Naive thymus-derived CD8-positive, alpha-beta T cell (primary cell): ENCODE measurements around the gene INPP4A. TPM values are rescaled to one million over a fixed set of nuclear protein-coding genes. Genes with fewer than 3 reads are reported as not detected.

Source experiments
- ATAC-seq, 2 donors: fragments of 150-1000 bp; cut with Tn5 transposase in 1 of 2; sonication (Bioruptor Pico), chemical (Tn5 transposase) in 1 of 2; 1 replicate in 1 of 2; 2 replicates in 1 of 2; pipeline ENCODE4 v1.10.0; 2021; ENCODE audit warnings: mild to moderate bottlenecking in 2 of 2, moderate library complexity in 2 of 2
- POLR2A ChIA-PET: fragments of 350-600 bp; sonication (Branson Sonifier 250); formaldehyde crosslinking; loops from one replicate; lab custom pipeline; 2021; ENCODE audit warnings: antibody characterized with exemption; lab: Charles Lee
- DNase-seq, 10 donors: peaks; one replicate each; pipeline versions ENCODE4 v3.0.0 to v3.0.0-alpha.2; 2020 to 2022
- H3K27ac Mint-ChIP-seq, 10 donors: one replicate each; pipeline ENCODE4 v1.8.0; 2020 to 2022; ENCODE audit warnings: mild to moderate bottlenecking in 10 of 10, mixed read lengths in 10 of 10, moderate library complexity in 4 of 10, inconsistent platforms in 1 of 10
- H3K27me3 Mint-ChIP-seq, 5 donors: one replicate each; pipeline ENCODE4 v1.8.0; 2021 to 2022; ENCODE audit warnings: mixed read lengths in 5 of 5
- H3K36me3 Mint-ChIP-seq, 3 donors: one replicate each; pipeline ENCODE4 v1.8.0; 2020 to 2022; ENCODE audit warnings: mixed read lengths in 3 of 3, mild to moderate bottlenecking in 2 of 3, inconsistent platforms in 1 of 3
- H3K4me1 Mint-ChIP-seq, 4 donors: one replicate each; pipeline ENCODE4 v1.8.0; 2021 to 2022; ENCODE audit warnings: mixed read lengths in 4 of 4
- H3K4me3 Mint-ChIP-seq, 10 donors: one replicate each; pipeline ENCODE4 v1.8.0; 2020 to 2022; ENCODE audit warnings: mild to moderate bottlenecking in 10 of 10, mixed read lengths in 10 of 10, moderate library complexity in 6 of 10, inconsistent platforms in 1 of 10
- H3K9me3 Mint-ChIP-seq, 9 donors: one replicate each; pipeline ENCODE4 v1.8.0; 2020 to 2022; ENCODE audit warnings: mixed read lengths in 9 of 9, mild to moderate bottlenecking in 3 of 9, inconsistent platforms in 1 of 9, moderate library complexity in 1 of 9
- polyA plus RNA-seq, 3 donors: library from polyadenylated mRNA; unstranded; fragments of 300-500 nt; fragmentation: Illumina TruSeq; gene quantifications; one replicate each; pipeline ENCODE4 v1.2.3, GENCODE V29; 2021
- total RNA-seq, 8 experiments: library from RNA in 2 of 8; stranded (reverse) in 2 of 8; gene quantifications; one replicate each; pipeline ENCODE4 v1.2.3 and lab custom pipeline; 2021 to 2026

INPP4A gene
- total and polyA plus RNA-seq, 5 experiments from 2014 or later: 37.7 to 141 (median 64.3) TPM

DNA sequence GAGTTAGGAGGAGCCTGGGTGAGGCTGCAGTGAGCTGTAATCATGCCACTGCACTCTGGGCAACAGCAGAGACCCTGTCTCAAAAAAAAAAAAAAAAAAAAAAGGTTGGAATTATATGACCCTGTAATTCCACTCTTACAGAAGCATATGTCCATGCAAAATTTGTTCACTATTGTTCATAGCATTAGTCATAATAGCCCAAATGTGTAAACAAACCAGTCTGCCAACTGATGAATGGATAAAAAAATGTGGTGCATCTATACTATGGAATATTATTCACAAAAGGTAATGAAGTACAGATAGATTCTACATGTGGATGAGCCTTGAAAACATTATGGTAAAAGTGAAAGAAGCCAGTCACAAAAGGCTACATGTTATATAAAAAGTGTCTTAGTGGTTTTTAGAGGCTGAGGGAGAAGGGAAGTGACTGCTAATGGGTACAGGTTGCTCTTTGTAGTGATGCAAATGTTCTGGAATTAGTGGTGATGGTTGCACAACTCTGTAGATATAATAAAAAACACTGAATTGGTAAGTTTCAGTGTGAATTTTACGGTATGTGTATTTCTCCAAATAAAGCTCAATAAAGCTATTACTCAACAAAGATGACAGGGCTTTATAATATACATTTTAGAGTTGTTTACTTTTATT is 154.2 kb downstream of the INPP4A start:
- Mint-ChIP-seq H3K27me3 (no peaks in the 10 kb centered on the region), H3K4me1 (peaks cover 6 to 17% (median 12%) of the 10 kb centered on the region in 4 donors), H3K36me3 (peaks cover 11 to 72% (median 13%) of the 10 kb centered on the region in 3 donors), H3K9me3 (peaks cover 0 to 3% (median 2%) of the 10 kb centered on the region in 9 donors), H3K4me3 (no peak overlapping the region), H3K27ac (peak overlapping the region in 8 of 10 donors; percentile 12 to 78 (median 56))
- ATAC-seq (peak in 1 of 2 donors; percentile 43), DNase-seq (no peak)
- POLR2A ChIA-PET: no interaction called here

DNA sequence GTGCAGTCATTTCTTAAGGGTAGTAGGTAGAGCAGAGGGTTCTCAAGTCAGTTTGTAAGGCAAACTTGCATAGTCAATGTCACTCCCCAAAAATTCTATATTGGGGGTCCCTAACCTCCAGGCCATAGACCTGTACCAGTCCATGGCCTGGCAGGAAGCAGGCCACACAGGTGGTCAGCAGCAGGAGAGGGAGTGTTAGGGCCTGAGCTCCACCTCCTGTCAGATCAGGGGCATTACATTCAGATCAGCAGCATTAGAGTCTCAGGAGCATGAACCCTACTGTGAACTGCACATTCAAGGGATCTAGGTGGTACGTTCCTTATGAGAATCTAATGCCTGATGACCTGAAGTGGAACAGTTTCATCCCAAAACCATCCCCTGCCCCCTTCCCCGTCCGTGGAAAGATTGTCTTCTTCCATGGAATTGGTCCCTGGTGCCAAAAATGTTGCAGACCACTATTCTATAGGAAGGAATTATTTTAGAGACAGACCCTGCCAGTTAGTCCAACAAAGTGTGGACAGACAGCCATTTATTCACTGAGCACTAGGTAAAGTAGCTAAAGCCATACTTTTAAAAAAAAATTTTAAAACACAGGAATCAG is 157.0 kb downstream of the INPP4A start:
- no peaks in the 10 kb centered on the region for H3K9me3 Mint-ChIP-seq
- H3K4me1 Mint-ChIP-seq: peaks cover 15 to 34% (median 32%) of the 10 kb centered on the region in 4 donors
- ATAC-seq (peak; percentile 45 to 48), DNase-seq (no peak)
- no peaks in the 10 kb centered on the region for H3K27me3 Mint-ChIP-seq
- H3K4me3 Mint-ChIP-seq: no peak overlapping the region
- peaks cover 4 to 70% (median 6%) of the 10 kb centered on the region in 3 donors for H3K36me3 Mint-ChIP-seq
- H3K27ac Mint-ChIP-seq: peak overlapping the region; percentile 2 to 82 (median 47)
- POLR2A ChIA-PET: interaction anchor here (0.6 kb wide), 1 partner anchor 276 kb away, joined by 5 read pairs; no protein-coding TSS in a partner anchor

DNA sequence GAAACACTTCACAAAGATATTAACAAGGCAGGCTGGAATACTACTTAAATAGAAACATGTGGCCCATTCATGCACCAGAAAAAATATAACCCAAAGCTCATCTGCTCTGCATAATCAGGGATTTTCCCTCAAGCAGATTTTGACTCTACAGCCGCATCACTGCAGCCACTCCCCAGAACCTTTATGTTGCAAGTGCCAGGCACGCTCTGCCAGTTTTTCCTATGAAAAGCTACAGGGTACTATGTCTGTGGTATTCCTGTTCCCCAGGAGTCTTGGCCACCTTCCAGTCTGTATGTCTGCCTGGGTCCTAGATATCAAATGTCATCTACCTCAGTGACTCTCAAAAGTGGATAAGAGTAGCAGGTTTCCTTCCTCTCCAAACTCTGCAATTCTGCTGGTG is 159.9 kb downstream of the INPP4A start:
- H3K36me3 Mint-ChIP-seq: peaks cover 0 to 52% (median 1%) of the 10 kb centered on the region in 3 donors
- POLR2A ChIA-PET: interaction anchor here (0.6 kb wide), 1 partner anchor 156 kb away, joined by 3 read pairs; no protein-coding TSS in a partner anchor
- DNase-seq: no peak
- no peak overlapping the region for H3K4me3 Mint-ChIP-seq
- no peaks in the 10 kb centered on the region for H3K27me3 Mint-ChIP-seq
- H3K27ac Mint-ChIP-seq: peak overlapping the region; percentile 15 to 95 (median 67)
- ATAC-seq: no peak
- H3K4me1 Mint-ChIP-seq: peaks cover 27 to 48% (median 46%) of the 10 kb centered on the region in 4 donors
- no peaks in the 10 kb centered on the region for H3K9me3 Mint-ChIP-seq

DNA sequence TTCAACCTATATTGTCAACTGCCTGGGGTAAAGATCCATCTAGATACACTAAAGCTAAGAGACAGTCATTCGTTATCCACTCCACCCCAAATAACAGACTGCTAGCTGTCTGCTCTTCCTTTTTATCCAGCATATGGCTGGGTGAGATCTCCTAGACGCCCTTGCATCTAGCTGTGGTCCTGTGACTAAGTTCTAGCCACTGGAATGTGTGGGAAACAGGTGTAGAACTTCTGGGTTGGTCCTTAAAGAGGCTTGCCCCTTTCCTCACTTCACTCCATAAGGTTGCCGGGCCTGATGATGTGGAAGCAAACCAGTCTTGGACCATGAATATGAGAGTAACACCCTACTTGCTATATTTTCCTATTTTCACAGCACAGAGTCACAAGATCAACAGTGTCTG is 160.4 kb downstream of the INPP4A start:
- ATAC-seq (no peak), DNase-seq (no peak)
- peaks cover 0 to 47% (median 1%) of the 10 kb centered on the region in 3 donors for H3K36me3 Mint-ChIP-seq
- POLR2A ChIA-PET: interaction anchor here (0.6 kb wide), 1 partner anchor 156 kb away, joined by 3 read pairs; no protein-coding TSS in a partner anchor
- peak overlapping the region in 2 of 10 donors; percentile 16 to 31 for H3K4me3 Mint-ChIP-seq
- H3K9me3 Mint-ChIP-seq: no peaks in the 10 kb centered on the region
- H3K4me1 Mint-ChIP-seq: peaks cover 28 to 54% (median 51%) of the 10 kb centered on the region in 4 donors
- no peaks in the 10 kb centered on the region for H3K27me3 Mint-ChIP-seq
- peak overlapping the region; percentile 63 to 96 (median 82) for H3K27ac Mint-ChIP-seq

DNA sequence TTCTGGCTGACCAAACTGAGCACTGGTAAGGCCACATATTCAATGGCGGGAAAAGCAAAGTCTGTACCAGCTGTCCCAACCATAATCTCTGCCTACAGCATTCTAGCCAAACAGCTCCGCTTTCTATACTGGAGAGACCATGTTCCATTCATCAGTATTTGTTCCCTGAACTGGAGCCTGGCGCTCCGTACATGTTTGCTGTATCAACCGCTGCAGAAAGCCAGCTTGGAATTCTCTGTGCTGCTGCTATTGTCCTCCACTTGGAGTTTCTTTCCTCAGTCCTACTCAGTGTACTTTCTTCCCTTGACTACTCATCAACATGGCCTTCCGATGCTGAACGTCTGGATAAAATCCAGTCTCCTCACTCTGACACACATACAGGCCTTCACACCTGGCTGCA is 161.8 kb downstream of the INPP4A start:
- POLR2A ChIA-PET: interaction anchor here (0.8 to 2.1 kb wide), 4 partner anchors 10 to 164 kb away, joined by 3 to 5 read pairs (median 3); partner anchors contain the start of gene MGAT4A
- Mint-ChIP-seq H3K4me3 (peak overlapping the region in 9 of 10 donors; percentile 87 to 97 (median 92)), H3K27me3 (no peaks in the 10 kb centered on the region), H3K27ac (peak overlapping the region; percentile 83 to 97 (median 93)), H3K9me3 (no peaks in the 10 kb centered on the region), H3K4me1 (peaks cover 36 to 67% (median 65%) of the 10 kb centered on the region in 4 donors), H3K36me3 (peaks cover 0 to 44% (median 3%) of the 10 kb centered on the region in 3 donors)
- DNase-seq (no peak), ATAC-seq (no peak)

DNA sequence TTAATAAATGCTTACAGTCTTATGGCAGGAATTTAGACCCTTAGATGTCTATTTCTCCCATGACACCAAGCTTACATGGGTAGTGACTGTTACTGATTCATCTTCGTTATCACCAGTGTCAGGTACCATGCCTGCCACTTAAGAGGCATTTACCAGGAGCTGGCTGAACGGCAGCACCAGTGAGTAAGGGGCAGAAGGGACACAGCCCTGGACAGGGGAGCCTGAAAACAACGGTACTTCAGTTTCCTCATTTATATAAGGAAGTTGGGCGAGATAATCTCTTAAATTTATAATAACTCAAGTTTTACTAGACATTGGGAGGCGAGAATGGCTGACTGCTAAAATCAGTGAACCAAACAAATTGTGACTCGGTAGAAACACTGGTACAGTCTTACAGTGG is 162.4 kb downstream of the INPP4A start:
- POLR2A ChIA-PET: interaction anchor here (0.8 to 2.1 kb wide), 3 partner anchors 14 to 164 kb away, joined by 3 to 5 read pairs (median 3); partner anchors contain the start of gene MGAT4A
- Mint-ChIP-seq H3K9me3 (no peaks in the 10 kb centered on the region), H3K4me3 (peak overlapping the region; percentile 87 to 97 (median 92)), H3K36me3 (peaks cover 0 to 46% (median 3%) of the 10 kb centered on the region in 3 donors), H3K4me1 (peaks cover 36 to 72% (median 67%) of the 10 kb centered on the region in 4 donors), H3K27ac (peak overlapping the region; percentile 90 to 97 (median 94)), H3K27me3 (no peaks in the 10 kb centered on the region)
- DNase-seq (no peak), ATAC-seq (no peak)

DNA sequence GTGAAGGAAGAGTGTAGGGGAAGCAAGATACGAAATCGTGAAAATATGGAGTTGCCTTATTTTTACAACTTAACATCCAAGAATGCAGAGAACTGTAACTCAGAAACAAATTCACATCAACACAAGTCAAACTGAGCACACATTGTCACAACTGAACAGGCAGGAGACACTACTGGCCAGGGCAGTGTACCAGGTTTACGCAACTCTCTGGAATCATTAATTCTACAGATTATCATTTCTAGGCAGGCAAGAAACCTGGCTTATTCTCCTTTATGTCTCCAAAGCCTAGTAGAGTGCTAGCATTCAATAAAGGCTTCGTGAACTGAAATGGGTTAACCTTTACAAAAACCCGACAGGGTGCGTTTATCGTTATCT is 163.1 kb downstream of the INPP4A start:
- Mint-ChIP-seq H3K9me3 (no peaks in the 10 kb centered on the region), H3K36me3 (peaks cover 0 to 46% (median 3%) of the 10 kb centered on the region in 3 donors), H3K4me1 (peaks cover 36 to 73% (median 67%) of the 10 kb centered on the region in 4 donors)

DNA sequence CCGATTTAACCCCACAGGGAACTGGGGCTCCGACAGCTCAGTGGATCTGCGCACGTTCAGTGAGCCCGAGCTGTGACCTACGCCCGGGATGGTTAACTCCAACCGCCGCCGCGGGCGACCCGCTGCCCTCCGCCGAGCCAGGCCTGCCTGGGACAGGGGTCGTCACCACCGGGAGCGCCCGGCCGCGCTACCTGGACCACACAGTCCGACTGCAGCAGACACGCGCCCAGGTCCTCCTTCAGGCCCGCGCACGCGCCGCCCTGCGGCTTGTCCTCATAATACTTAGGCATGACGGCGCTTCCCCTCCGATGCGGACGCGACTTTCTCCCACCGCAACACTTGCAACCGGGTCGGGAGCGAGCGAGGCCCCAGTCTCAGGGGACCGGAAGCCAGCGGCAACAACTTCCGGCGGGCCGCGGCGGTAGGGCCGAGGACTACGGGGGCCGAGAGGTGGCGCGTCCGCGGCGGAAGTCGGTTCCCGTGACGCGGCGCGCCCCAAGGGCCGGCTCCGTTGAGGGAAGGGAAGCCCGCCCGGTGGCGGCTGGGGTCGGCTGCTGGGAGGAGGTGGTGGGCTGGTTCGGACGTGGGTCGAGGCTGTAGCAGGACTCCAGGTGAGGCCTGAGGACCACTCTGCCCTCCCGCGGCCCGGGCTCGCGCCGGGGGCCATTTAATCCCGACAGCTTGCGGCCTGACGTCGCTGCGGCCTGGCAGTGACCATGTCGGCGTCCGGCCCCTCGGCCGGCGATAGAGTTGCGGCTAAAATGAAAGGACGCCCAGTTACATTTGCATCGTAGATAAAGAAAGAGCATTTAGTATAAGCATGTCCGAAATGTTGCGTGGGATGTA is 163.7 kb downstream of the INPP4A start, which contains the start of the genes COA5 and UNC50:
Gene COA5 (minus strand): TSS at position 397 of the 846 bp plus-strand sequence. CDS start 107 bp downstream, at position 290.
Gene UNC50 (plus strand): TSS at position 474 of the 846 bp plus-strand sequence. CDS start 1,171 bp downstream, outside the sequence.
- Mint-ChIP-seq H3K4me3 (peak within 1 kb of the TSS; percentile 87 to 97 (median 92)), H3K27me3 (no peaks in the 10 kb centered on the region), H3K9me3 (no peaks in the 10 kb centered on the region), H3K4me1 (peaks cover 38 to 75% (median 70%) of the 10 kb centered on the region in 4 donors), H3K27ac (peak within 1 kb of the TSS; percentile 90 to 97 (median 94)), H3K36me3 (peaks cover 0 to 43% (median 3%) of the 10 kb centered on the region in 3 donors)
- POLR2A ChIA-PET: interaction anchor here (0.7 to 2.1 kb wide), 13 partner anchors 10 to 728 kb away, joined by 3 to 7 read pairs (median 4); partner anchors contain the start of genes EIF5B, MGAT4A and TXNDC9
- DNase-seq (peak; percentile 79 to 93 (median 88)), ATAC-seq (peak; percentile 84 to 85)

More for the DNA sequence above, 163.1 kb downstream of the INPP4A start:
- POLR2A ChIA-PET: interaction anchor here (1.8 to 2.1 kb wide), 2 partner anchors 124 to 143 kb away, joined by 5 to 7 read pairs; partner anchors contain the start of gene MGAT4A
- DNase-seq: no peak
- H3K4me3 Mint-ChIP-seq: peak overlapping the region; percentile 87 to 97 (median 92)
- ATAC-seq: peak in 1 of 2 donors; percentile 6
- H3K27me3 Mint-ChIP-seq: no peaks in the 10 kb centered on the region
- H3K27ac Mint-ChIP-seq: peak overlapping the region; percentile 90 to 97 (median 94)

DNA sequence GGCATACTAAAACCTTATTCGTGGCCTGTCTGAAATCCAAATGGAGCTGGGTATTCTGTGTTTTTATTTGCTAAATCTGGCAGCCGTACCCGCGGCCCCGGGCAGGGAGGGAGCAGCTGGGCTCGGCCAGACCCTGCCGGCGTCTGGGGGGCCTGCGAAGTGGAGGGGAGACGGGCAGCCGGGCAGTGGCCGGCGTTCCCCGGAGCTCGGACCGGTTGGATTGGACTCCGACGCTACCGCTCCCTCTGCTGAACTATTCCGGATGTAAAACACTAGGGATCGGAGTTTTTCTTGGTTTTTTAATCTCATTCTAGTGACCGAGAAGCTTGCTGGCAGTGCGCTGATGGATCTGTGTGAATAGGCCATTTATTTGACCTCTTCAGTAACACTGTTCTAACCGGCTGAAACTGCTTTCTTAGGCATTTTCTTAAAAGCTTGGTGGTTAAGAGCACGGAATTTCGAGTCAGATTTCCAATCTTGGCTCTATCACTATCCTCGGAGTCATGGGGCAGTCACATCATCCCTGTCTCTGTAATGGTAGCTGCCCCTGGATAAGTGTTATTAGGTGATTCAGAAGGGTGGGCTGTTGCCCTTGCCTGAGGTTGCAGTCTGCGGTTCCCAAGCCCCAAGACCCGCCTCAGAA is 164.4 kb downstream of the INPP4A start:
- H3K9me3 Mint-ChIP-seq: no peaks in the 10 kb centered on the region
- peaks cover 45 to 80% (median 72%) of the 10 kb centered on the region in 4 donors for H3K4me1 Mint-ChIP-seq
- peak overlapping the region; percentile 90 to 97 (median 94) for H3K27ac Mint-ChIP-seq
- ATAC-seq (peak; percentile 8 to 15), DNase-seq (no peak)
- H3K27me3 Mint-ChIP-seq: no peaks in the 10 kb centered on the region
- peak overlapping the region; percentile 87 to 97 (median 92) for H3K4me3 Mint-ChIP-seq
- POLR2A ChIA-PET: interaction anchor here (0.7 to 1.8 kb wide), 12 partner anchors 9 to 728 kb away, joined by 3 to 7 read pairs (median 4); partner anchors contain the start of genes EIF5B, MGAT4A and TXNDC9
- H3K36me3 Mint-ChIP-seq: peaks cover 0 to 43% (median 3%) of the 10 kb centered on the region in 3 donors

DNA sequence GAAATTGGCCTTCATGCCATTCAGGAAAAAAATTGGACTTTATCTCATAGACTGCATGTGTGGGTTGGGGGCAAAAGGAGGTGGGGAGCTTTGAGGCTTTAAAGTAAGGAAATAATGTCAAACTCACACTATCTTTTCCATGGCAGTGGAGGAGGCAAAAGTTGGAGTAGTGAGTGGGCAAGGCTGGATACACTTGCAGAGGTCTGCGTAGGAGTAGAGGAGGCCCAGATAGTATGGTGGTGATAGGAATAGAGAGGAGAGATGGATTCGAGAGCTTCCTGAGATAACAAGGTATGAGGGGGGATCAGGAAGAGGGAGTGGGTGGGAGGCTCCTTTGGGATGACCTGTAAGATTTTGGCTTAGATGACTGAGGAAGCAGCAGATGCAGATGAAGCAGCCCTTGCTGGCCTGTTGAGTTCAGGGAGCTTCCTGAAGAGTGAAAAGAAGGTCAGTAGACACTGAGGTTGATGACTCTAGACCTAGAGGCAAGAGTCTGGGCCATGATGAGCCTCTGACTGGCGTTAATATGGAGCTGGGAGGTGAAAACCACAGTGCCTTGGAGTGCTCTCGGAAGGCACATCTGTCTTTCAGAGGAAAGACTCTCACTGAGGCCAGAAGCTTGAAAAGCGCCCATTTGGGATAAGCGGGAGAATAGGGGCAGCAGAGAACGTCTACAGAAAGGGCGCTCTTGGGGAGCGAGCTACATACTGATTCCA is 169.5 kb downstream of the INPP4A start:
- H3K36me3 Mint-ChIP-seq: peaks cover 12 to 68% (median 15%) of the 10 kb centered on the region in 3 donors
- DNase-seq (no peak), ATAC-seq (no peak)
- POLR2A ChIA-PET: interaction anchor here (0.6 to 1.0 kb wide), 2 partner anchors 21 to 734 kb away, joined by 3 to 4 read pairs; no protein-coding TSS in a partner anchor
- peaks cover 0 to 3% (median 0%) of the 10 kb centered on the region in 9 donors for H3K9me3 Mint-ChIP-seq
- peaks cover 40 to 69% (median 59%) of the 10 kb centered on the region in 4 donors for H3K4me1 Mint-ChIP-seq
- peak overlapping the region in 3 of 10 donors; percentile 1 to 70 (median 5) for H3K4me3 Mint-ChIP-seq
- peaks cover 0 to 6% (median 0%) of the 10 kb centered on the region in 5 donors for H3K27me3 Mint-ChIP-seq
- H3K27ac Mint-ChIP-seq: peak overlapping the region; percentile 50 to 96 (median 81)
